Activated CD4-positive, alpha-beta T cell treated with anti-CD3 and anti-CD28 coated beads for 1 hour (primary cell): ENCODE results near the gene DNAAF1.
A peak's percentile ranks its signal among the peaks of the same experiment; 100 is the strongest.

ENCODE experiments used
- DNase-seq: peaks from one replicate; pipeline ENCODE4 v3.0.0-alpha.2; 2020

The DNAAF1 gene

GRCh38 chr16:84161801-84162200 is 16.7 kb downstream of the DNAAF1 start:
- DNase-seq, result no peak

GRCh38 chr16:84165746-84166145 is 20.6 kb downstream of the DNAAF1 start:
- DNase-seq, result no peak

GRCh38 chr16:84166796-84167695 is 21.9 kb downstream of the DNAAF1 start:
- no peak for DNase-seq

GRCh38 chr16:84169765-84170310 is 24.7 kb downstream of the DNAAF1 start:
- no peak for DNase-seq

GRCh38 chr16:84174396-84174795 is 29.3 kb downstream of the DNAAF1 start:
- DNase-seq, result no peak

- peak; percentile 51 for DNase-seq
Observed at GRCh38 chr16:84175350-84176081, 30.4 kb downstream of the DNAAF1 start.

- DNase-seq, result no peak
Observed at GRCh38 chr16:84176192-84177053, 31.3 kb downstream of the DNAAF1 start.

- no peak for DNase-seq
Observed at GRCh38 chr16:84177741-84178073, 32.6 kb downstream of the DNAAF1 start.

- no peak for DNase-seq
Observed at GRCh38 chr16:84178146-84178765, 33.1 kb downstream of the DNAAF1 start.

- no peak for DNase-seq
Observed at GRCh38 chr16:84178892-84179611, 33.9 kb downstream of the DNAAF1 start.

- no peak for DNase-seq
Observed at GRCh38 chr16:84179612-84180320, 34.7 kb downstream of the DNAAF1 start.

- DNase-seq, result no peak
Observed at GRCh38 chr16:84180519-84181140, 35.5 kb downstream of the DNAAF1 start.

- no peak for DNase-seq
Observed at GRCh38 chr16:84181144-84181915, 36.2 kb downstream of the DNAAF1 start.

GRCh38 chr16:84182104-84182503 is 37.0 kb downstream of the DNAAF1 start:
- DNase-seq, result no peak

- no peak for DNase-seq
Observed at GRCh38 chr16:84182680-84183571, 37.8 kb downstream of the DNAAF1 start.

- DNase-seq, result no peak
Observed at GRCh38 chr16:84183572-84183875, 38.4 kb downstream of the DNAAF1 start.

GRCh38 chr16:84183911-84184591 is 38.9 kb downstream of the DNAAF1 start:
- no peak for DNase-seq

GRCh38 chr16:84184775-84185174 is 39.7 kb downstream of the DNAAF1 start:
- DNase-seq, result no peak
